PC-9 (cell line): ENCODE data around the gene C5orf47. TPM values are rescaled to one million over a fixed set of nuclear protein-coding genes. Genes with fewer than 3 reads are reported as not detected.
A peak's percentile ranks its signal among the peaks of the same experiment; 100 is the strongest.

Experiments used
- BruUV-seq: library from RNA; stranded (reverse); fragments of 400-500 nt; replicated peaks from 2 replicates; lab custom pipeline; 2021; lab: Mats Ljungman, UMichigan
- CTCF ChIA-PET: fragments of 300-600 bp; sonication (Branson Sonifier 250); formaldehyde crosslinking; loops from one replicate; lab custom pipeline; 2022; ENCODE audit warnings: antibody characterized with exemption; lab: Charles Lee
- POLR2A ChIA-PET: fragments of 300-600 bp; sonication (Branson Sonifier 250); formaldehyde crosslinking; loops from one replicate; lab custom pipeline; 2022; ENCODE audit warnings: antibody characterized with exemption; ENCODE audit not compliant: unreplicated experiment; lab: Charles Lee
- DNase-seq, 2 experiments: peaks; one replicate each; pipeline versions ENCODE4 v3.0.0 to v3.0.0-alpha.2; 2015 to 2022; ENCODE audit warnings: mixed read lengths in 1 of 2
- H2AFZ ChIP-seq: fragments of 200-600 bp; sonication (generic); 2 replicates; pipeline ENCODE4 v1.8.1; 2017; ENCODE audit warnings: antibody characterized with exemption
- H3F3A ChIP-seq: fragments of 200-600 bp; sonication (generic); 2 replicates; pipeline ENCODE4 v1.8.1; 2017; ENCODE audit warnings: antibody characterized with exemption, mild to moderate bottlenecking, low read depth; ENCODE audit not compliant: insufficient read depth
- H3K27ac ChIP-seq: fragments of 200-600 bp; sonication (generic); 2 replicates; pipeline ENCODE4 v1.6.1; 2016; ENCODE audit warnings: mixed run types
- H3K27me3 ChIP-seq: fragments of 200-600 bp; sonication (generic); 2 replicates; pipeline ENCODE4 v1.6.1; 2016; ENCODE audit warnings: low read depth, mixed run types; ENCODE audit not compliant: insufficient read depth
- H3K36me3 ChIP-seq: fragments of 200-600 bp; sonication (generic); 2 replicates; pipeline ENCODE4 v1.6.1; 2016; ENCODE audit warnings: low read depth, mixed run types
- H3K4me1 ChIP-seq: fragments of 200-600 bp; sonication (generic); replicated peaks from 2 replicates; pipeline ENCODE4 v1.6.1; 2016; ENCODE audit warnings: mixed run types; ENCODE audit not compliant: insufficient read depth
- H3K4me2 ChIP-seq: fragments of 200-600 bp; sonication (generic); 2 replicates; pipeline ENCODE4 v1.6.1; 2017; ENCODE audit warnings: mixed run types
- H3K4me3 ChIP-seq: fragments of 200-600 bp; sonication (generic); 2 replicates; pipeline ENCODE4 v1.6.1; 2016; ENCODE audit warnings: mixed run types
- H3K79me2 ChIP-seq: fragments of 200-600 bp; sonication (generic); 2 replicates; pipeline ENCODE4 v1.6.1; 2017; ENCODE audit warnings: low read depth, mixed run types
- H3K9me2 ChIP-seq: fragments of 200-600 bp; sonication (generic); 2 replicates; pipeline ENCODE4 v1.8.1; 2017; ENCODE audit warnings: mild to moderate bottlenecking; ENCODE audit not compliant: insufficient read depth
- H3K9me3 ChIP-seq: fragments of 200-600 bp; sonication (generic); 2 replicates; pipeline ENCODE4 v1.8.1; 2016; ENCODE audit warnings: low read depth; ENCODE audit not compliant: insufficient read depth
- H4K20me1 ChIP-seq: fragments of 200-600 bp; sonication (generic); 2 replicates; pipeline ENCODE4 v1.8.1; 2017; ENCODE audit not compliant: insufficient read depth
- CTCF ChIP-seq: fragments of 200-600 bp; sonication (generic); conservative IDR thresholded peaks from 2 replicates; pipeline ENCODE4 v1.6.1; 2017; ENCODE audit warnings: mixed run types, antibody characterized with exemption, mild to moderate bottlenecking, moderate library complexity
- EZH2 ChIP-seq: fragments of 200-600 bp; sonication (generic); IDR thresholded peaks from 2 replicates; pipeline ENCODE4 v1.8.0; 2017; ENCODE audit warnings: antibody characterized with exemption, low read depth
- intact Hi-C: fragments of 100-400 bp; cut with micrococcal nuclease; formaldehyde crosslinking; loops from one replicate; pipeline ENCODE4 v1.10.0; 2022; ENCODE audit not compliant: unreplicated experiment
- total RNA-seq: library from RNA; stranded (reverse); gene quantifications from 2 replicates; pipeline ENCODE4 v1.2.3, GENCODE V29; 2021

Gene C5orf47
- total RNA-seq, 1 experiment from 2014 or later = not detected

DNA sequence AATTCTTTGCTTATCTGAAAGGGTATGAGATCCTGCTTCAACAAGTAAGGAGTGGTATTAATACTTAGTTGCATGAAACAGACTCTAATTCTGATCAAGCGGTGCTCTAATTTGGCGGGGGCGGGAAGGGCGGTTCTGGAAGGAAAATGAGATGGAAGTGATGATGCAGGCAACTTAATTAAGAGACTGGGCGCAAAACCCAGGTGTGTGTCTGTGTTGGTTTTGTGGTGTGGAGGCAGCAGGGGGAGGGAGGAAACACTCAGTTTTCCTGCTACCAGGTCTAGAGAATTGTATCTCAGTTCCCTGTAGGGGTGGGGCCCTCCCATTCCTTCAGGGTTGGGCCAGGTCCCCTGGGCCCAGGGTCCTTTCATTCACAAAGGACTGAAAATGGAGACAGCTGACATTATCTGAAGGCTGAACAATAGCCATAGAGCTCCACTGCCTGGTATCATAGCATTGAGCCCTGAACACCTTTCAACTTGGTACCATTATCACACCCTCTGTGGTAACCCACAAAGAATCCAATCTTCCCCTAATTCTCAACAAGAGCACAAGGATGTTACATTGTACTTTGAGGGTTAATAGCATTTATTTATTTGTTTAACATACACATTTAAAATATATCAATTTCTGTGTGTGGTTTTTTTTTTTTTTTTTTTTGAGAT, 17.2 kb upstream of the C5orf47 start:
- Histone ChIP-seq H4K20me1 (no peaks in the 10 kb centered on the region), H3K79me2 (no peaks in the 10 kb centered on the region), H3K27me3 (no peaks in the 10 kb centered on the region), H3F3A (peaks cover 18% of the 10 kb centered on the region), H2AFZ (no peak overlapping the region), H3K27ac (no peak overlapping the region), H3K9me2 (no peaks in the 10 kb centered on the region), H3K4me3 (no peak overlapping the region), H3K36me3 (no peaks in the 10 kb centered on the region), H3K9me3 (no peaks in the 10 kb centered on the region), H3K4me1 (peaks cover 37% of the 10 kb centered on the region), H3K4me2 (no peak overlapping the region)
- intact Hi-C loops = loop anchor here (2.0 to 10.0 kb wide), 4 partner anchors 53 to 997 kb away; no protein-coding TSS in a partner anchor
- TF ChIP-seq CTCF (no peak), EZH2 (no peak)
- BruUV-seq = no TSS peak
- POLR2A ChIA-PET = interaction anchor here (0.6 kb wide), 1 partner anchor 341 kb away, joined by 6 read pairs; no protein-coding TSS in a partner anchor
- CTCF ChIA-PET = interaction anchor here (0.7 kb wide), 1 partner anchor 348 kb away, joined by 3 read pairs; no protein-coding TSS in a partner anchor
- no peak for DNase-seq

DNA sequence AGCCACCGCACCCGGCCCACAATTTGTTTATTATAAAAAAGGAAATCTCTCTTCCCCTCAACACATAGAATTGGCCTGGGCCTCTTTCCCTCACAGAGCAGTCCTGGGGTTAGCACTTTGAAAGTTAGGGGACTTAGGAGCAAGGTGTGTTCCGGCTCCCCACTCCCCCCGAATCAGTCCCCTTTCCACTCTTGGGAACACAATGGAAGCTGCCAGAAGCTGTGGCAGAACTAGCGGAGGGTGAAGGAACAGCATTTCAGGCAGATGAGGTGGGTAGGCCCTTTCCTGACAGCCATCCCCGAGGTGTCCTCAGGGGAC, 16.4 kb upstream of the C5orf47 start:
- TF ChIP-seq CTCF (no peak), EZH2 (no peak)
- ChIA-PET CTCF (interaction anchor here (0.5 to 1.4 kb wide), 7 partner anchors 9 to 1305 kb away, joined by 3 to 9 read pairs (median 5); no protein-coding TSS in a partner anchor), POLR2A (interaction anchor here (0.6 kb wide), 1 partner anchor 262 kb away, joined by 4 read pairs; no protein-coding TSS in a partner anchor)
- DNase-seq = no peak
- Histone ChIP-seq H3F3A (peaks cover 18% of the 10 kb centered on the region), H2AFZ (no peak overlapping the region), H3K27me3 (no peaks in the 10 kb centered on the region), H3K79me2 (no peaks in the 10 kb centered on the region), H4K20me1 (no peaks in the 10 kb centered on the region), H3K27ac (no peak overlapping the region), H3K9me2 (no peaks in the 10 kb centered on the region), H3K4me2 (no peak overlapping the region), H3K4me1 (peaks cover 37% of the 10 kb centered on the region), H3K36me3 (no peaks in the 10 kb centered on the region), H3K4me3 (no peak overlapping the region), H3K9me3 (no peaks in the 10 kb centered on the region)
- no TSS peak for BruUV-seq
- intact Hi-C loops = loop anchor here (2.0 to 10.0 kb wide), 4 partner anchors 54 to 998 kb away; no protein-coding TSS in a partner anchor

DNA sequence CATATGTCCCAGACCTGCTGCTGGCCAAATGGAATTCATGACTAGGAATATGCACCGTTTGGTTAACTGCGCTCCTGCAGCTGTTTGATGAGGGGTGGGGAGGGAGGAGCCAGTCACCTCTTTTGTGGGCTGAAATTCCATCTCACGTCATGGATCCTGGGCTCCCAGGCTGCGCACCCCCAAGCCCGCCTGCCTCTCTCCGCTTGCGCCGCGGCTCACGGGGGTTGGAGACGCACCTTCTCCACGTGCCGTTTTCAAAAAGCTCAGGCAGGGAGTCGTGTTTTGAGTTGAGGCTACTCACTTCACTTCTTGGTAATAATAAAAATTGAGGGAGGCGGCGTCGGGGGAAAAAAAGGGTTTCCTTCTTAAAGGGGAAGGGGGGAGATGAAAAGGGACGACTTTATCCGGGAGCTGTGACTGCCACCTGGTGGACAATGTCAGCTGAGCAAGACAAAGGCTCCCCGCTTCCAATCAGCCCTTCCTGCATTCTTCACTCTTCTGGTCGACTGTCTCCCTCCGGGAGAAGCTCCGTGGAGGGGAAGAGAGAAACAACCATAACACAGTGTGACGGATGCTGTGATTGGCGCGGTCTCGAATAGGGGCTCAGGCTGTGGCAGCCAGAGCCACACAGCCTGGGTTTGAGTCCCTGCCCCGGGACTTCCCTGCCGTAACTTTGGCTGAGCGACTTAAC, 15.9 kb upstream of the C5orf47 start:
- H2AFZ ChIP-seq = peak overlapping the region; percentile 77
- TF ChIP-seq EZH2 (no peak), CTCF (peak; percentile 90)
- peak; percentile 54 to 81 for DNase-seq
- H3F3A ChIP-seq = peaks cover 18% of the 10 kb centered on the region
- intact Hi-C loops = loop anchor here (1.0 to 10.0 kb wide), 5 partner anchors 54 to 998 kb away; no protein-coding TSS in a partner anchor
- no peaks in the 10 kb centered on the region for H3K36me3 ChIP-seq
- ChIA-PET POLR2A (interaction anchor here (0.5 to 0.6 kb wide), 3 partner anchors 9 to 263 kb away, joined by 3 to 4 read pairs (median 4); no protein-coding TSS in a partner anchor), CTCF (interaction anchor here (0.5 to 1.4 kb wide), 16 partner anchors 9 to 1418 kb away, joined by 3 to 9 read pairs (median 4); partner anchors contain the start of gene CPEB4)
- H3K4me3 ChIP-seq = no peak overlapping the region; the same call in 1 of the 2 replicates
- H3K79me2 ChIP-seq = no peaks in the 10 kb centered on the region
- BruUV-seq = no TSS peak
- H4K20me1 ChIP-seq = no peaks in the 10 kb centered on the region
- peak overlapping the region; percentile 58 for H3K4me2 ChIP-seq
- peaks cover 37% of the 10 kb centered on the region for H3K4me1 ChIP-seq
- no peaks in the 10 kb centered on the region for H3K9me3 ChIP-seq
- H3K9me2 ChIP-seq = no peaks in the 10 kb centered on the region
- no peak overlapping the region for H3K27ac ChIP-seq
- no peaks in the 10 kb centered on the region for H3K27me3 ChIP-seq
